IMR-90 (cell line): ENCODE measurements around the gene C17orf67.

Experiments
- CTCF ChIP-seq: conservative IDR thresholded peaks from 2 replicates; pipeline ENCODE4 v1.5.1; 2012; ENCODE audit warnings: mild to moderate bottlenecking, low read depth, low read length, improper control_type of control experiment
- ELK1 ChIP-seq: fragments of 150-350 bp; IDR thresholded peaks from 2 replicates; pipeline ENCODE4 v1.6.1; 2016; ENCODE audit warnings: low read depth, mild to moderate bottlenecking, low read length, moderate library complexity, borderline replicate concordance
- FOS ChIP-seq: fragments of 150-350 bp; IDR thresholded peaks from 2 replicates; pipeline ENCODE4 v1.6.1; 2016; ENCODE audit warnings: low read depth, low read length
- NFE2L2 ChIP-seq: fragments of 150-350 bp; IDR thresholded peaks from 2 replicates; pipeline ENCODE4 v1.6.1; 2016; ENCODE audit warnings: low read depth, mild to moderate bottlenecking, low read length
- RAD21 ChIP-seq: IDR thresholded peaks from 2 replicates; pipeline ENCODE4 v1.6.1; 2012; ENCODE audit warnings: low read length, improper control_type of control experiment

- TF ChIP-seq NFE2L2, result no peak
- no peak for TF ChIP-seq CTCF
- no peak for TF ChIP-seq FOS
- TF ChIP-seq RAD21, result no peak
- no peak for TF ChIP-seq ELK1
Measured at GRCh38 chr17:56785405-56785804, 48.3 kb downstream of the C17orf67 start.
